CD4-positive, alpha-beta T cell (primary cell): ENCODE results near the gene POLR2I. TPM values are rescaled to one million over a fixed set of nuclear protein-coding genes. Genes with fewer than 3 reads are reported as not detected.

Experiments used
- ATAC-seq: fragments of 200-7000 bp; cut with Tn5 transposase; one replicate; pipeline ENCODE4 v1.10.0; 2022; ENCODE audit warnings: mild to moderate bottlenecking; ENCODE audit not compliant: poor library complexity
- CTCF ChIA-PET: fragments of 350-600 bp; sonication (Branson Sonifier 250); formaldehyde crosslinking; loops from one replicate; lab custom pipeline; 2021; ENCODE audit warnings: antibody characterized with exemption, inconsistent platforms; lab: Charles Lee
- POLR2A ChIA-PET: fragments of 350-600 bp; sonication (Branson Sonifier 250); formaldehyde crosslinking; loops from one replicate; lab custom pipeline; 2021; ENCODE audit warnings: antibody characterized with exemption, inconsistent platforms; lab: Charles Lee
- DNase-seq, 14 experiments: peaks; one replicate each; pipeline ENCODE4 v3.0.0-alpha.2; 2013 to 2020; ENCODE audit warnings: mixed read lengths in 2 of 14
- H3K27ac ChIP-seq, 2 donors: one replicate each; pipeline versions ENCODE4 v1.5.1 to v1.7.0; 2013; ENCODE audit warnings: low read length in 2 of 2, low read depth in 1 of 2, mild to moderate bottlenecking in 1 of 2
- H3K27me3 ChIP-seq, 2 experiments: 1 replicate in 1 of 2; 2 replicates in 1 of 2; pipeline versions ENCODE4 v1.6.1 to v1.7.0; 2013; ENCODE audit warnings: low read length in 2 of 2, control low read depth in 1 of 2, mild to moderate bottlenecking in 1 of 2, moderate library complexity in 1 of 2; ENCODE audit not compliant: insufficient read depth in 2 of 2, control insufficient read depth in 1 of 2
- H3K36me3 ChIP-seq: one replicate; pipeline ENCODE4 v1.6.1; 2013; ENCODE audit warnings: low read length, control low read depth; ENCODE audit not compliant: insufficient read depth
- H3K4me1 ChIP-seq: one replicate; pipeline ENCODE4 v1.6.1; 2013; ENCODE audit warnings: low read length, control low read depth; ENCODE audit not compliant: insufficient read depth
- H3K4me3 ChIP-seq: one replicate; pipeline ENCODE4 v1.5.1; 2013; ENCODE audit warnings: mild to moderate bottlenecking, low read length, moderate library complexity
- H3K9me3 ChIP-seq, 2 experiments: 1 replicate in 1 of 2; 2 replicates in 1 of 2; pipeline versions ENCODE4 v1.6.1 to v1.7.0; 2013; ENCODE audit warnings: low read length in 2 of 2, mild to moderate bottlenecking in 2 of 2, control low read depth in 1 of 2, moderate library complexity in 1 of 2; ENCODE audit not compliant: control insufficient read depth in 1 of 2, insufficient read depth in 1 of 2
- H3K27ac Mint-ChIP-seq: one replicate; pipeline ENCODE4 v1.8.0; 2020; ENCODE audit warnings: mixed read lengths
- H3K27me3 Mint-ChIP-seq: one replicate; pipeline ENCODE4 v1.8.0; 2021; ENCODE audit warnings: mixed read lengths
- H3K36me3 Mint-ChIP-seq: one replicate; pipeline ENCODE4 v1.8.0; 2021; ENCODE audit warnings: low read depth, mixed read lengths
- H3K4me1 Mint-ChIP-seq: one replicate; pipeline ENCODE4 v1.8.0; 2021; ENCODE audit warnings: low read depth, mixed read lengths
- H3K4me3 Mint-ChIP-seq: one replicate; pipeline ENCODE4 v1.8.0; 2020; ENCODE audit warnings: mild to moderate bottlenecking, mixed read lengths
- H3K9me3 Mint-ChIP-seq: one replicate; pipeline ENCODE4 v1.8.0; 2020; ENCODE audit warnings: mixed read lengths
- CTCF ChIP-seq: fragments of 200-600 bp; IDR thresholded peaks from one replicate; pipeline ENCODE4 v1.8.0; 2022; ENCODE audit warnings: antibody characterized with exemption, mild to moderate bottlenecking
- intact Hi-C, 2 experiments: fragments of 100-400 bp; cut with DNase I in 1 of 2; cut with micrococcal nuclease in 1 of 2; formaldehyde crosslinking; loops; one replicate each; pipeline versions ENCODE4 v1.15.1 to v1.9.0; 2023 to 2025; cut with DNase I, micrococcal nuclease
- total RNA-seq, 174 experiments: library from RNA in 2 of 174; stranded (reverse) in 2 of 174; gene quantifications; one replicate each; pipeline ENCODE4 v1.2.3 and lab custom pipeline; 2021 to 2026

Gene POLR2I
- total RNA-seq, 2 experiments from 2014 or later, result 29.2 to 31.1 TPM

- ChIA-PET CTCF (no interaction called here), POLR2A (no interaction called here)
- DNase-seq (no peak), ATAC-seq (no peak)
- no peak for TF ChIP-seq CTCF
- Histone ChIP-seq H3K27me3 (no peaks in the 10 kb centered on the region), H3K4me1 (no peaks in the 10 kb centered on the region), H3K4me3 (no peak overlapping the region), H3K27ac (no peak overlapping the region), H3K9me3 (no peaks in the 10 kb centered on the region), H3K36me3 (peaks cover 3% of the 10 kb centered on the region)
- no peak overlapping the region for H3K4me3 Mint-ChIP-seq
- H3K36me3 Mint-ChIP-seq, result no peaks in the 10 kb centered on the region
- no peak overlapping the region for H3K27ac Mint-ChIP-seq
- no peaks in the 10 kb centered on the region for H3K9me3 Mint-ChIP-seq
- no peaks in the 10 kb centered on the region for H3K4me1 Mint-ChIP-seq
- no peaks in the 10 kb centered on the region for H3K27me3 Mint-ChIP-seq
- intact Hi-C loops, result no loop called here
These were observed 47.0 kb downstream of the POLR2I start for GRCh38 chr19:36067681-36068080.

DNA sequence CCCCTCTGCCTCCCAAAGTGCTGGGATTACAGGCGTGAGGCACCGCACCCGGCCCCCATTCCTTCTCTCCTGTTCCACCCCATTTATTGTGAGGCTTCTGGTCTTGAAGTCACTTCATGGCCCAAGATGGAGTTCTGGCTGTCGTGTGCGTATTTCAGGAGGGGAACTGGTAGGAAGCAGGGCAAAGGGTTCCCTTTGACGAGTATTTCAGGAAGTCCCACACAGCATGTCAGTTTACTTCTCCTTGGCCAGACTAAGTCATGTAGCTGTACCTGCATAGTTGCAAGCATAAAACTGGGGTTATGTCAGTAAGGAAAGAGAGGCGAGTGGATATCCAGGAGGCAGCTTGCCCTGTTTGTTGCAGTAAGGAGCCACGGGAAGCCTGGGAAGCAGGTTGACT is 49.8 kb downstream of the POLR2I start:
- H3K4me3 Mint-ChIP-seq, result no peak overlapping the region

More for the DNA sequence above, 49.8 kb downstream of the POLR2I start:
- ATAC-seq, result no peak
- ChIA-PET CTCF (no interaction called here), POLR2A (no interaction called here)
- TF ChIP-seq CTCF, result no peak
- Mint-ChIP-seq H3K4me1 (no peaks in the 10 kb centered on the region), H3K27me3 (no peaks in the 10 kb centered on the region), H3K27ac (no peak overlapping the region), H3K9me3 (no peaks in the 10 kb centered on the region), H3K36me3 (no peaks in the 10 kb centered on the region)
- no peak overlapping the region for H3K4me3 ChIP-seq
- H3K27me3 ChIP-seq, result no peaks in the 10 kb centered on the region
- no peak for DNase-seq
- peaks cover 3% of the 10 kb centered on the region for H3K36me3 ChIP-seq
- no peaks in the 10 kb centered on the region for H3K4me1 ChIP-seq
- intact Hi-C loops, result no loop called here
- no peaks in the 10 kb centered on the region for H3K9me3 ChIP-seq
- H3K27ac ChIP-seq, result no peak overlapping the region

Other genes with a start within 250 kb of the POLR2I start
- not detected for gene APLP1, start 246.3 kb downstream of the POLR2I start, total RNA-seq
- gene NFKBID, start 214.3 kb downstream of the POLR2I start, total RNA-seq, result 10 to 100 TPM; 26.5 to 30.1 TPM
- 10 to 100 TPM; 72.4 to 78.6 TPM for gene HCST, start 212.3 kb downstream of the POLR2I start, total RNA-seq
- gene TYROBP, start 206.6 kb downstream of the POLR2I start, total RNA-seq, result 1 to 10 TPM; 6.0 to 7.6 TPM
- 1 to 10 TPM; 4.2 to 4.5 TPM for gene LRFN3, start 178.5 kb downstream of the POLR2I start, total RNA-seq
- 1 to 10 TPM; 4.3 to 5.4 TPM for gene SDHAF1, start 119.7 kb downstream of the POLR2I start, total RNA-seq
- gene SYNE4, start 106.1 kb downstream of the POLR2I start, total RNA-seq, result 1 to 10 TPM; 1.6 TPM
- gene ALKBH6, start 100.7 kb downstream of the POLR2I start, total RNA-seq, result 10 to 100 TPM; 38.1 to 41.8 TPM
- under 1 TPM; 0.47 to 0.85 TPM for gene CLIP3, start 82.0 kb downstream of the POLR2I start, total RNA-seq
- under 1 TPM; 0.38 to 0.53 TPM for gene THAP8, start 60.6 kb downstream of the POLR2I start, total RNA-seq
- 1 to 10 TPM; 2.0 to 2.6 TPM for gene WDR62, start 60.0 kb downstream of the POLR2I start, total RNA-seq
- not detected for gene OVOL3, start 3.7 kb downstream of the POLR2I start, total RNA-seq
- 10 to 100 TPM; 67.5 to 68.0 TPM for gene TBCB, start 593 bp upstream of the POLR2I start, total RNA-seq
- 100 to 1,000 TPM; 167 to 177 TPM for gene CAPNS1, start 25.2 kb upstream of the POLR2I start, total RNA-seq
- gene COX7A1, start 37.6 kb upstream of the POLR2I start, total RNA-seq, result not detected
- 1 to 10 TPM; 7.6 to 8.5 TPM for gene ZNF565, start 99.8 kb upstream of the POLR2I start, total RNA-seq
- 10 to 100 TPM; 13.6 to 13.7 TPM for gene ZNF146, start 100.2 kb upstream of the POLR2I start, total RNA-seq